GM12878 (cell line): ENCODE data around the gene SLC22A23. TPM values are rescaled to one million over a fixed set of nuclear protein-coding genes. Genes with fewer than 3 reads are reported as not detected.

Experiments
- ATF7 ChIP-seq: fragments of 450-650 bp; IDR thresholded peaks from 2 replicates; pipeline ENCODE4 v1.6.1; 2016; ENCODE audit warnings: low read depth, mild to moderate bottlenecking
- BCL11A ChIP-seq: IDR thresholded peaks from 2 replicates; pipeline ENCODE4 v1.6.1; 2011; ENCODE audit warnings: low read depth, low read length
- BHLHE40 ChIP-seq, 2 experiments: fragments of 450-650 bp in 1 of 2; IDR thresholded peaks; 2 replicates each; pipeline ENCODE4 v1.6.1; 2011 to 2017; ENCODE audit warnings: low read depth in 2 of 2, borderline replicate concordance in 1 of 2, improper control_type of control experiment in 1 of 2, low read length in 1 of 2, mild to moderate bottlenecking in 1 of 2
- DPF2 ChIP-seq: fragments of 450-650 bp; IDR thresholded peaks from 2 replicates; pipeline ENCODE4 v1.6.1; 2017; ENCODE audit warnings: mild to moderate bottlenecking
- EP300 ChIP-seq, 2 experiments: fragments of 150-350 bp in 1 of 2; IDR thresholded peaks; 2 replicates each; pipeline ENCODE4 v1.6.1; 2011 to 2012; ENCODE audit warnings: low read depth in 2 of 2, low read length in 2 of 2, borderline replicate concordance in 1 of 2, improper control_type of control experiment in 1 of 2, inconsistent platforms in 1 of 2; ENCODE audit not compliant: control insufficient read depth in 1 of 2
- IKZF1 ChIP-seq: fragments of 450-650 bp; conservative IDR thresholded peaks from 2 replicates; pipeline ENCODE4 v1.6.1; 2017; ENCODE audit warnings: antibody characterized with exemption, mild to moderate bottlenecking
- JUNB ChIP-seq: IDR thresholded peaks from 2 replicates; pipeline ENCODE4 v1.6.1; 2016; ENCODE audit warnings: antibody characterized with exemption, mild to moderate bottlenecking
- JUND ChIP-seq: IDR thresholded peaks from 2 replicates; pipeline ENCODE4 v1.6.1; 2012; ENCODE audit warnings: low read depth, mild to moderate bottlenecking, low read length, improper control_type of control experiment, moderate library complexity
- KLF5 ChIP-seq: fragments of 450-650 bp; IDR thresholded peaks from 2 replicates; pipeline ENCODE4 v1.6.1; 2014; ENCODE audit warnings: mild to moderate bottlenecking; ENCODE audit not compliant: partially characterized antibody
- MEF2A ChIP-seq: IDR thresholded peaks from 2 replicates; pipeline ENCODE4 v1.6.1; 2011; ENCODE audit warnings: low read depth, mild to moderate bottlenecking, low read length, moderate library complexity; ENCODE audit not compliant: insufficient read depth
- MTA2 ChIP-seq: fragments of 450-650 bp; IDR thresholded peaks from 2 replicates; pipeline ENCODE4 v1.6.1; 2016; ENCODE audit warnings: low read depth, mild to moderate bottlenecking, moderate library complexity
- NR2F1 ChIP-seq: fragments of 450-650 bp; conservative IDR thresholded peaks from 2 replicates; pipeline ENCODE4 v1.6.1; 2017; ENCODE audit warnings: mild to moderate bottlenecking
- PAX5 ChIP-seq: IDR thresholded peaks from 2 replicates; pipeline ENCODE4 v1.6.1; 2011; ENCODE audit warnings: low read depth, low read length, borderline replicate concordance
- RCOR1 ChIP-seq: conservative IDR thresholded peaks from 2 replicates; pipeline ENCODE4 v1.6.1; 2012; ENCODE audit warnings: low read depth, low read length, improper control_type of control experiment
- SMARCA5 ChIP-seq: fragments of 450-650 bp; IDR thresholded peaks from 2 replicates; pipeline ENCODE4 v1.6.1; 2017; ENCODE audit warnings: mild to moderate bottlenecking
- SMC3 ChIP-seq: IDR thresholded peaks from 2 replicates; pipeline ENCODE4 v1.6.1; 2011; ENCODE audit warnings: low read length, improper control_type of control experiment, borderline replicate concordance
- SUPT20H ChIP-seq: IDR thresholded peaks from 2 replicates; pipeline ENCODE4 v1.6.1; 2011; ENCODE audit warnings: low read depth, mild to moderate bottlenecking, low read length, moderate library complexity, borderline replicate concordance; ENCODE audit not compliant: control insufficient read depth
- TCF12 ChIP-seq: IDR thresholded peaks from 2 replicates; pipeline ENCODE4 v1.6.1; 2011; ENCODE audit warnings: low read depth, mild to moderate bottlenecking, low read length
- ZNF384 ChIP-seq: IDR thresholded peaks from 2 replicates; pipeline ENCODE4 v1.6.1; 2012; ENCODE audit warnings: low read depth, mild to moderate bottlenecking, low read length, improper control_type of control experiment, borderline replicate concordance
- polyA plus RNA-seq, 11 experiments: library from polyadenylated mRNA; depleted of rRNA in 4 of 11; unstranded in 6 of 11; stranded (reverse) in 5 of 11; fragments of >200 nt; fragmentation: Nextera tagmentation in 4 of 11; fragmentation: Illumina TruSeq in 1 of 11; extraction: Ambion mirVana in 4 of 11; extraction: Trizol in 1 of 11; gene quantifications; 1 replicate in 1 of 11; 2 replicates in 10 of 11; pipeline versions ENCODE4 v1.2.1 to v1.2.3, GENCODE V29; 2011 to 2016; ENCODE audit warnings: inconsistent platforms in 2 of 11, missing spikeins in 2 of 11, low read depth in 1 of 11
- total RNA-seq, 4 experiments: library from RNA; depleted of rRNA in 3 of 4; stranded (reverse); fragments of >200 nt in 3 of 4; fragmentation: Illumina TruSeq in 1 of 4; extraction: Trizol in 1 of 4; gene quantifications; 2 replicates each; pipeline versions ENCODE4 v1.2.1 to v1.2.3, GENCODE V29; 2013 to 2021
- TF ChIP-seq, protein P1 (sequence below): fragments of 450-650 bp; IDR thresholded peaks from 2 replicates; pipeline ENCODE4 v1.6.1; 2017; ENCODE audit warnings: low read depth, mild to moderate bottlenecking, moderate library complexity
- TF ChIP-seq, protein P2 (sequence below): IDR thresholded peaks from 2 replicates; pipeline ENCODE4 v1.6.1; 2011; ENCODE audit warnings: low read depth, low read length, improper control_type of control experiment, borderline replicate concordance
- TF ChIP-seq, protein P3 (sequence below): fragments of 450-650 bp; IDR thresholded peaks from 2 replicates; pipeline ENCODE4 v1.6.1; 2016; ENCODE audit warnings: mild to moderate bottlenecking
- TF ChIP-seq, protein P4 (sequence below): IDR thresholded peaks from 2 replicates; pipeline ENCODE4 v1.6.1; 2011; ENCODE audit warnings: borderline replicate concordance, low read depth, mild to moderate bottlenecking, moderate library complexity, low read length; ENCODE audit not compliant: insufficient read depth, poor library complexity, severe bottlenecking

SLC22A23 gene
- total and polyA plus RNA-seq, 10 of the 15 experiments (the other 5 are each of a cell fraction or from before 2014, with no cell fraction given) = 0.20 to 2.4 (median 0.74) TPM

DNA sequence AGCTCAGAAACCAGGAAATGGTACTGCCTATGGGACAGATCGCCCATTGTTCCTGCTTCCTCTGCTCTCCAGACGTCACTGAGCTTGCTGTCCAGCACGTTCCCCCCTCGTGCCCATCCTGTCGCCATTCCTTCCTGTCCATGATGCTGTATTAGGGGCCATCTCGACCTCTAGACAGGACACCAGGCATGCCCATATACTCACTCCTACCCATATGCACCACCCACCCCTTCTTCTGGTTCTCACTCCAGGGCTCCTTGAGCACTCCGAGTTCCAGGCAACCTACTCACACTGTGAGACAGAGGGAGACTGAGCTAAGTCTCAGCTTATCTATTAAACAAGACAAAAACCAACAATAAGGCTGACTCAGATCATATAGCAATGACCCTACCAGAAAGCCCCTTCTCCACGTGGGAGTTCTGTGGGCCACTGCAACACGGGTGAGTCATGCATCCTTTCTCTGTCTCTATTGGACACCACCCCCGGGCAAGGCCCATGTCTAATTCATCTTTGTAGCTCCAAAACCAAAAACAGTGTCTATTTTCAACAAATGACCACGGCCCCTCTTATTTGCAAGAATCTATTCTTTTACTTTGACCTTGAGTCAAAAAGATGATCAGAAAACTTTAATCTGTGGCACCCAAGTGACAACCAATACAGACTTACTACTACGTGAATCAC lies 132.4 kb downstream of the SLC22A23 start (continued):
- TF ChIP-seq TCF12 = 0 out of 2 replicates have a peak, but pooled peaks have one; percentile 34
- peak; percentile 59 to 63 for TF ChIP-seq BHLHE40 (IDR thresholded peaks at IDR 0.05; ENCODE audit: borderline replicate concordance in 1 of 2, low read depth in 2 of 2, low read length in 1 of 2)
- TF ChIP-seq MTA2 = peak; percentile 54; the same call in 1 of the 2 replicates
- TF ChIP-seq, protein P1, sequence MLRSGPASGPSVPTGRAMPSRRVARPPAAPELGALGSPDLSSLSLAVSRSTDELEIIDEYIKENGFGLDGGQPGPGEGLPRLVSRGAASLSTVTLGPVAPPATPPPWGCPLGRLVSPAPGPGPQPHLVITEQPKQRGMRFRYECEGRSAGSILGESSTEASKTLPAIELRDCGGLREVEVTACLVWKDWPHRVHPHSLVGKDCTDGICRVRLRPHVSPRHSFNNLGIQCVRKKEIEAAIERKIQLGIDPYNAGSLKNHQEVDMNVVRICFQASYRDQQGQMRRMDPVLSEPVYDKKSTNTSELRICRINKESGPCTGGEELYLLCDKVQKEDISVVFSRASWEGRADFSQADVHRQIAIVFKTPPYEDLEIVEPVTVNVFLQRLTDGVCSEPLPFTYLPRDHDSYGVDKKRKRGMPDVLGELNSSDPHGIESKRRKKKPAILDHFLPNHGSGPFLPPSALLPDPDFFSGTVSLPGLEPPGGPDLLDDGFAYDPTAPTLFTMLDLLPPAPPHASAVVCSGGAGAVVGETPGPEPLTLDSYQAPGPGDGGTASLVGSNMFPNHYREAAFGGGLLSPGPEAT = peak; percentile 81
- TF ChIP-seq DPF2 = peak; percentile 73
- TF ChIP-seq, protein P2, sequence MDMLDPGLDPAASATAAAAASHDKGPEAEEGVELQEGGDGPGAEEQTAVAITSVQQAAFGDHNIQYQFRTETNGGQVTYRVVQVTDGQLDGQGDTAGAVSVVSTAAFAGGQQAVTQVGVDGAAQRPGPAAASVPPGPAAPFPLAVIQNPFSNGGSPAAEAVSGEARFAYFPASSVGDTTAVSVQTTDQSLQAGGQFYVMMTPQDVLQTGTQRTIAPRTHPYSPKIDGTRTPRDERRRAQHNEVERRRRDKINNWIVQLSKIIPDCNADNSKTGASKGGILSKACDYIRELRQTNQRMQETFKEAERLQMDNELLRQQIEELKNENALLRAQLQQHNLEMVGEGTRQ = peak; percentile 9; the same call in 1 of the 2 replicates
- peak; percentile 57 to 64; a peak in 3 of 4 replicates for TF ChIP-seq EP300 (IDR thresholded peaks at IDR 0.05; ENCODE audit: borderline replicate concordance in 1 of 2, control insufficient read depth in 1 of 2, low read depth in 2 of 2, low read length in 2 of 2)
- no peak for TF ChIP-seq ZNF384
- TF ChIP-seq SUPT20H = no peak
- peak; percentile 69 for TF ChIP-seq ATF7
- TF ChIP-seq IKZF1 = peak; percentile 24; the same call in 1 of the 2 replicates
- TF ChIP-seq KLF5 = no peak
- TF ChIP-seq SMC3 = no peak
- peak; percentile 70 for TF ChIP-seq JUNB
- 0 out of 2 replicates have a peak, but pooled peaks have one; percentile 64 for TF ChIP-seq RCOR1
- TF ChIP-seq JUND = peak; percentile 41; the same call in 1 of the 2 replicates
- TF ChIP-seq, protein P3, sequence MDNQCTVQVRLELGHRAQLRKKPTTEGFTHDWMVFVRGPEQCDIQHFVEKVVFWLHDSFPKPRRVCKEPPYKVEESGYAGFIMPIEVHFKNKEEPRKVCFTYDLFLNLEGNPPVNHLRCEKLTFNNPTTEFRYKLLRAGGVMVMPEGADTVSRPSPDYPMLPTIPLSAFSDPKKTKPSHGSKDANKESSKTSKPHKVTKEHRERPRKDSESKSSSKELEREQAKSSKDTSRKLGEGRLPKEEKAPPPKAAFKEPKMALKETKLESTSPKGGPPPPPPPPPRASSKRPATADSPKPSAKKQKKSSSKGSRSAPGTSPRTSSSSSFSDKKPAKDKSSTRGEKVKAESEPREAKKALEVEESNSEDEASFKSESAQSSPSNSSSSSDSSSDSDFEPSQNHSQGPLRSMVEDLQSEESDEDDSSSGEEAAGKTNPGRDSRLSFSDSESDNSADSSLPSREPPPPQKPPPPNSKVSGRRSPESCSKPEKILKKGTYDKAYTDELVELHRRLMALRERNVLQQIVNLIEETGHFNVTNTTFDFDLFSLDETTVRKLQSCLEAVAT = peak; percentile 56; the same call in 1 of the 2 replicates
- TF ChIP-seq MEF2A = peak; percentile 32; the same call in 1 of the 2 replicates
- TF ChIP-seq BCL11A = peak; percentile 67; the same call in 1 of the 2 replicates
- peak; percentile 36; the same call in 1 of the 2 replicates for TF ChIP-seq PAX5
- TF ChIP-seq, protein P4, sequence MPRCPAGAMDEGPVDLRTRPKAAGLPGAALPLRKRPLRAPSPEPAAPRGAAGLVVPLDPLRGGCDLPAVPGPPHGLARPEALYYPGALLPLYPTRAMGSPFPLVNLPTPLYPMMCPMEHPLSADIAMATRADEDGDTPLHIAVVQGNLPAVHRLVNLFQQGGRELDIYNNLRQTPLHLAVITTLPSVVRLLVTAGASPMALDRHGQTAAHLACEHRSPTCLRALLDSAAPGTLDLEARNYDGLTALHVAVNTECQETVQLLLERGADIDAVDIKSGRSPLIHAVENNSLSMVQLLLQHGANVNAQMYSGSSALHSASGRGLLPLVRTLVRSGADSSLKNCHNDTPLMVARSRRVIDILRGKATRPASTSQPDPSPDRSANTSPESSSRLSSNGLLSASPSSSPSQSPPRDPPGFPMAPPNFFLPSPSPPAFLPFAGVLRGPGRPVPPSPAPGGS = peak; percentile 26
- TF ChIP-seq SMARCA5 = peak; percentile 57; the same call in 1 of the 2 replicates
- peak; percentile 56; the same call in 1 of the 2 replicates for TF ChIP-seq NR2F1
